Activated T-helper 2 cell treated with anti-CD3 and anti-CD28 coated beads, Interferon-gamma antibody, Interleukin-2, Interleukin-4, amounts not matched to agents 10 μg/mL and 5 μg/mL and 100 μg/mL, durations not matched to agents 14 hours and 24 hours and 36 hours (primary cell): Measurements from ENCODE around the gene FAM78A. TPM values are rescaled to one million over a fixed set of nuclear protein-coding genes. Genes with fewer than 3 reads are reported as not detected.

ENCODE experiments used
- total RNA-seq: library from RNA; stranded (reverse); gene quantifications from 2 replicates; pipeline ENCODE4 v1.2.3, GENCODE V29; 2022

Gene FAM78A
- total RNA-seq, 1 donor from 2014 or later, result 55.3 TPM

Other genes starting within 250 kb of the FAM78A start
- gene AIF1L, start 180.0 kb downstream of the FAM78A start, total RNA-seq, result 0.27 and 0.55 TPM in 2 replicates
- 67.4 and 78.1 TPM in 2 replicates for gene NUP214, start 150.9 kb downstream of the FAM78A start, total RNA-seq
- 0.21 TPM in 1 of 2 replicates, not detected in the other for gene PLPP7, start 13.2 kb upstream of the FAM78A start, total RNA-seq
- 150 and 174 TPM in 2 replicates for gene PRRC2B, start 117.6 kb upstream of the FAM78A start, total RNA-seq
- 44.5 and 46.9 TPM in 2 replicates for gene POMT1, start 226.4 kb upstream of the FAM78A start, total RNA-seq